ENCODE measurements around the gene ITGA2B. TPM values are rescaled to one million over a fixed set of nuclear protein-coding genes. Genes with fewer than 3 reads are reported as not detected.
"Not testable (repeated sequence)": the region's sequence is repeated elsewhere in the genome, so short reads cannot be mapped to it uniquely, and the experiment has no call there.

ITGA2B gene
- total and polyA plus RNA-seq, 2 of the 8 experiments (the other 6 are each of a cell fraction or from before 2014, with no cell fraction given), result 6.9 to 12.3 TPM

DNA sequence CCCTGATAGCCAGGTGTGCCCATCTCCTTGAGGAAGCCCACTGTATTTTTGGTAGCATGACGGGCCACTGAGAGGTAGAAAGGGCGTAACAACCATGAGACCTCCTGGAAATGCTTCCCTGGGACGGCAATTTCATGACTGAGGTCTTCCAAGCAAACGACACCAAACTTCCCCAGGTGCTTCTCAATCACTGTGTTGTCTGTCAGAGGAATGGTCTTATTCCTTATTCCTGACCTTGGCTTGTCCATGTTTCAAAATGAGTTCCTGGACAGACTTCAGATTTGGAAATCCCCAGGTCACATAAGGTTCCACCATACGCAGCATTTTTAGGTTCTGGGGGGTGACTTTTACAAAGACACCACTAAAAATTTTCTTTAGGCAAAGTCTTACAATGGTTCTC lies 24.4 kb downstream of the ITGA2B start:
- H3K27me3 ChIP-seq (replicated peaks in 1 of 4; ENCODE audit: control insufficient read depth in 3 of 4, extremely low read depth in 1 of 4, insufficient read depth in 3 of 4, low read length in 3 of 4); H3K79me1 ChIP-seq (ENCODE audit: low read depth, low read length); H3K4me2 ChIP-seq (ENCODE audit: insufficient read depth in 1 of 2, low read depth in 2 of 2, low read length in 2 of 2); H2BK12ac ChIP-seq (ENCODE audit: low read depth, low read length); H2BK120ac ChIP-seq (replicated peaks; ENCODE audit: low read depth, low read length); H3K14ac ChIP-seq (ENCODE audit: insufficient read length); H3K18ac ChIP-seq (ENCODE audit: extremely low read depth, low read length); H2BK15ac ChIP-seq (ENCODE audit: low read length); FAIRE-seq; H3K56ac ChIP-seq (replicated peaks; ENCODE audit: insufficient read length, low read depth, low read length); DNase-seq (ENCODE audit: low read depth in 1 of 2, low spot score in 2 of 2); H3K27ac ChIP-seq (ENCODE audit: low read depth, low read length); POLR2A ChIA-PET (ENCODE audit: partially characterized antibody); H3K4me3 ChIP-seq (ENCODE audit: extremely low read depth in 1 of 4, insufficient read depth in 2 of 4, low read depth in 3 of 4, low read length in 4 of 4); H3K23ac ChIP-seq (ENCODE audit: insufficient read length); H4K91ac ChIP-seq (replicated peaks; ENCODE audit: insufficient read length, low read length); H2AK5ac ChIP-seq (ENCODE audit: low read depth, low read length); H2AFZ ChIP-seq (ENCODE audit: low read length); H2BK20ac ChIP-seq (ENCODE audit: low read length); H3K79me2 ChIP-seq (ENCODE audit: control insufficient read depth in 1 of 2, insufficient read depth in 2 of 2, low read length in 2 of 2); H3K36me3 ChIP-seq (ENCODE audit: control insufficient read depth in 2 of 4, insufficient read depth in 4 of 4, low read length in 3 of 4); H2BK5ac ChIP-seq (ENCODE audit: low read depth, low read length); H3K4ac ChIP-seq (replicated peaks; ENCODE audit: insufficient read length, low read depth, low read length); H4K5ac ChIP-seq (ENCODE audit: insufficient read length, low read depth, low read length); H3K9ac ChIP-seq (replicated peaks in 1 of 4; ENCODE audit: extremely low read depth in 1 of 4, low read depth in 3 of 4, low read length in 3 of 4); H4K8ac ChIP-seq (ENCODE audit: extremely low read depth, insufficient read depth, low read length); H3K23me2 ChIP-seq (ENCODE audit: low read depth, low read length); H3K9me3 ChIP-seq (ENCODE audit: insufficient read depth in 2 of 2, low read depth in 1 of 2, low read length in 1 of 2): not testable (repeated sequence)
- Histone ChIP-seq H3K4me1 (replicated peaks in 1 of 4; ENCODE audit: control insufficient read depth in 3 of 4, insufficient read depth in 4 of 4, low read length in 3 of 4) (peaks cover 9 to 22% (median 18%) of the 10 kb centered on the region in 4 experiments), H4K20me1 (replicated peaks in 1 of 2; ENCODE audit: control insufficient read depth in 1 of 2, insufficient read depth in 2 of 2, low read length in 2 of 2) (peaks cover 3 to 11% of the 10 kb centered on the region in 2 experiments)
- WGBS, 2 experiments (ENCODE audit: extremely low coverage in 1 of 2, insufficient coverage in 1 of 2, insufficient read length in 1 of 2, insufficient replicate concordance in 2 of 2, low coverage in 1 of 2, low lambda C conversion rate in 2 of 2, missing lambda C conversion rate in 1 of 2), result 92% methylated on average over 5 of the region's 5 CpGs; no CpG with 5 or more reads in 1 of the 2 experiments
- CTCF ChIA-PET (ENCODE audit: partially characterized antibody), result interaction anchor here (1.0 to 3.9 kb wide), 2 partner anchors 11 to 14 kb away, joined by 4 to 31 read pairs; no protein-coding TSS in a partner anchor
